ENCODE measurements around the gene BICD2.

- TF ChIP-seq CTCF (conservative IDR thresholded peaks at IDR 0.05), result no peak
- no peak for TF ChIP-seq ZFX (IDR thresholded peaks at IDR 0.05)
Observed at GRCh38 chr9:92771309-92771708, 6.7 kb upstream of the BICD2 start.

All from C4-2B (cell line).